Cardiac septum (tissue), 1 donor: ENCODE results near the gene CTNNA3. TPM values are rescaled to one million over a fixed set of nuclear protein-coding genes. Genes with fewer than 3 reads are reported as not detected.
"Not testable (repeated sequence)": the region's sequence is repeated elsewhere in the genome, so short reads cannot be mapped to it uniquely, and the experiment has no call there.

Source experiments
- DNase-seq: peaks from one replicate; pipeline ENCODE4 v3.0.0-alpha.2; 2020; ENCODE audit warnings: low spot score
- intact Hi-C: fragments of 100-400 bp; cut with DNase I; formaldehyde crosslinking; loops from one replicate; pipeline ENCODE4 v1.14.0; 2022
- total RNA-seq: library from RNA; stranded (reverse); fragmentation: NEBNext Ultra II Directional; extraction: Animal tissue kit (Norgen Biotek cat#: 25700); gene quantifications from one replicate; pipeline ENCODE4 v1.2.1, GENCODE V29; 2021
- donor health status: DM: no; HTN: no; CAD: no.

The CTNNA3 gene
- total RNA-seq, 1 donor from 2014 or later = 198 TPM

DNA sequence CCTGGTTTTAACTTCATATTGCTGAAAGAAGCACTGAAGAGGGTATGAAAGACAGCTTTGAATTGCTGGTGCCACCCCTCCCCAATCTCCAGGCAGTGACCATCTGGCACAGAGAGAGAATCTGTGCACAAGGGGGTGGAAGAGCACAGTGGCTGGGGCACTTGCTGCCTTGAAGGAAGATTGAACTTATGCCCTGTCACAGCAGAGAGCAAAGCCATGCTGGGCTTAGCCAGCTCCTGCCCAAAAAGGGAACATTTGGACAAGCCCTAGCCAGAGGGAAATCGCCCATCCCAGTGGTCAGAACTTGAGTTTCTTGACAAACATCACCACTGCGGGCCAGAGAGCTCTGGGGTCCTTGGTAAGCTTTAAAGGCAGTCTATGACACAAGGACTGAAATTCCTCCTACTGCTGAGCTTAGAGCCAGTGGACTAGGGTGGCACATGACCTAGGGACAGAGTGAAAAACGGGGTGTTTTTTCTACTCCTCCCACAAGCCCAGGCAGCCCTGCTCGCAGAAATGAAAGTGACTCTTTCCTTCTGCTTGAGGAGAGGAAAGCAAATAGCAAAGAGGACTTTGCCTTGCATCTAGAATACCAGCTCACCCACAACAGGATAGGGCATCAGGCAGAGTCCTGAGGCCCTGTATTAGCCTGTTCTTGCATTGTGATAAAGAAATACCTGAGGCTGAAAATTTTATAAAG lies 257.2 kb downstream of the CTNNA3 start:
- intact Hi-C loops = no loop called here
- DNase-seq = peak; percentile 75

GRCh38 chr10:67433276-67433675 lies 262.7 kb downstream of the CTNNA3 start:
- no peak for DNase-seq
- intact Hi-C loops = no loop called here

DNA sequence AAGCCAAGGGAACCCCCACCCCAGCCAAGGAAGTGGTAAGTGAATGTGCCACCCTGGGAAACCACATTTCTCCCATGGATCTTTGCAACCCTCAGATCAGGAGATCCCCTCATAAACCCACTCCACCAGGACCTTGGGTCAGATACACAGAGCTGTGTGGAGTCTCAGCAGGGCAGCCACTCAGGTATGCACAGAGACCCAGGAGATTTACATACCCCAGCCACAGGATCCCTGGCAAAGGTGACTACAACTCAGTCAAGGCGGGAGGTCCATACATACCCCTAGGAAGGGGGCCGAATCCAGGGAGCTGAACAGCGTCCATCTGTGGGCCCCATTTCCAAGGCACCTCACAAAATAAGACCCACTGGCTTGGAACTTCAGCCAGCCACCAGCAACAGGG lies 293.4 kb downstream of the CTNNA3 start:
- DNase-seq = no peak
- intact Hi-C loops = no loop called here

DNA sequence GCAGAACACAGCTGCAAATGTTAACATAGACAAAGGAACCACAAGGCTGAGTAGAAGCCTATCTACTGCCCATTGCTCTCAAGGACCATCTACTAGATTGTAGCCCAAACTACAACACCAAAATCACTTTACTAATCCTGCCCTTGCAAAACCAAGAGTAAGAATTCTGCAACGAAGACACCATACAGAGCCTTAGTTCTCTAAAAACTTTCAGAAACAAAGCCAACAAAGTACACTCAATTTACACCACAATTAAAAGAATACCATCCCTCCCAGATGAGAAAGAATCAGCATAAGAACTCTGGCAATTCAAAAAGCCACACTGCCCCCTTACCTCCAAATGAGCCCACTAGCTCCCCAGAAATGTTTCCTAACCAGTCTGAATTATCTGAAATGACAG lies 294.3 kb downstream of the CTNNA3 start:
- intact Hi-C loops = no loop called here
- no peak for DNase-seq

- intact Hi-C loops, DNase-seq: not testable (repeated sequence)
Observed at GRCh38 chr10:67386841-67387533, 309.0 kb downstream of the CTNNA3 start.

GRCh38 chr10:67386260-67386659 lies 309.7 kb downstream of the CTNNA3 start:
- intact Hi-C loops = no loop called here

DNA sequence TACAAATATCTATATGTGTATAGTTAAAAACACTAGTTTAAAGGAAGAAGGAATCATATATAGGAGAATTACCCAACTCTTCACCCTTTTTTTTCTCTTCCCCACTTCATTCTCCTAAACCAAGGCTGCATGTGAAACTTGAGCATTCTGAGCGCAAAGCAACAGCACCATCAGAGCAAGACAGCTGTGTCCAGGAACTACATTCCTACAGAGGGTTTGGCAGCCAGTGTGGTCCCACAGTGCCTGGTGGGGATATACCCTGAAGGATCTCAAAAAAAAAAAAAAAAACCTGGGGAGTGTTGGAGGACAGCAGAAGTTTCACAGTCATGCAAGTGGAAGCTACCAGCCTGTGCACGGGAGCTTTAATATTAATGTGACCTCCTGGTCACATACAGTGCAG lies 310.4 kb downstream of the CTNNA3 start:
- DNase-seq = no peak
- intact Hi-C loops = no loop called here

More at GRCh38 chr10:67386260-67386659, 309.7 kb downstream of the CTNNA3 start:
- no peak for DNase-seq

DNA sequence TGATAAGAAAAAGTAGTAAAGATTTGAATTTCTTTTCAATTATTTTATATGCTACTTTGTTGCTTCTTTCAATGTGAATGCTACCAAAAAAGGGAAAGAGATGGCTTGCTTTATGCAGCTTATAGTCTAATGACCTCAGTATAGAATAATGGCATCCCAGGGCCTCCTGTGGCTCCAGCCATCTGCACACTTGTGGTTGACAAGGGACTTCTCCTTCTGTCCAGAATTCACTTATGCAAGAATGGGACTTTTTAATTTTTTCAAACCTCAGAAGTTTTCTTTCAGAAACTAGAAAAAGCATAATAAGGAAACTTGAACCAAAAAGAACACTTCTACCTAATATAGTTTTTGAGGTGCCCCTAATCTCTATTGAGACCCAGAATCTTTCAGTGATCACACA lies 310.9 kb downstream of the CTNNA3 start:
- DNase-seq = no peak
- intact Hi-C loops = no loop called here

GRCh38 chr10:67331121-67331910 lies 364.7 kb downstream of the CTNNA3 start:
- intact Hi-C loops = no loop called here
- no peak for DNase-seq

- intact Hi-C loops = no loop called here
- no peak for DNase-seq
Observed at GRCh38 chr10:67327626-67328535, 368.1 kb downstream of the CTNNA3 start.

GRCh38 chr10:67319976-67320375 lies 376.0 kb downstream of the CTNNA3 start:
- intact Hi-C loops = no loop called here
- no peak for DNase-seq

- intact Hi-C loops = no loop called here
Observed at GRCh38 chr10:67308912-67309311, 387.1 kb downstream of the CTNNA3 start.

DNA sequence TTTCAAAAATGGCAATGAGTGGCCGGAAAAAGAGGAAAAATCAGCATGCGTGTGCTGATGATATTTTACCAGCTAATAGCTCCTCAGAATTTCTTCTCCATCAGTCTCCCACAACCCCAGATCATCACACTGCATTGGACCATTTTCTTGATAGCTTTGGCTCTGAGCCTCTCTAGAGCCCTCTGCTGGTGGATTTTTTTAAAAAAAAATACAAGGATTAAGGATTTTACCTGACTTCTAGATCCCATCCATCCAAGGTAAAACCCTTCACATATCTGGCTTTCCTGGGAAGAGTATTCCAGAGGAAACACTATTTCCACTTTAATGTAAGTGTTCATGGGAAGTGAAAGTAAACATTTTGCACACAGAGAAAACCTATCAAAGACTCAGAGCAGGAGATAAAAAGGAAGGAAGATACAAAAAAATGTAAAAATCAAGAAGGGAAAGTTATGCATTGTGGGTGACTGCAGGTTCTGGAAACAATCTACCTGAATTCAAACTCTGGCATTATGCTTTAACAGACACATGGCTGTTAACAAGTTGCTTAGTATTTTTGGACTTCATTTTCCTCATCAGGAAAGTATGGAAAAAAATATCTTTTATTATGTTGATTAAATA lies 389.3 kb downstream of the CTNNA3 start:
- no peak for DNase-seq
- intact Hi-C loops = no loop called here

More at GRCh38 chr10:67308912-67309311, 387.1 kb downstream of the CTNNA3 start:
- DNase-seq = no peak

- DNase-seq = no peak
- intact Hi-C loops = no loop called here
Observed at GRCh38 chr10:67302701-67303100, 393.3 kb downstream of the CTNNA3 start.

GRCh38 chr10:67299761-67300160 lies 396.2 kb downstream of the CTNNA3 start:
- DNase-seq = no peak
- intact Hi-C loops = no loop called here

DNA sequence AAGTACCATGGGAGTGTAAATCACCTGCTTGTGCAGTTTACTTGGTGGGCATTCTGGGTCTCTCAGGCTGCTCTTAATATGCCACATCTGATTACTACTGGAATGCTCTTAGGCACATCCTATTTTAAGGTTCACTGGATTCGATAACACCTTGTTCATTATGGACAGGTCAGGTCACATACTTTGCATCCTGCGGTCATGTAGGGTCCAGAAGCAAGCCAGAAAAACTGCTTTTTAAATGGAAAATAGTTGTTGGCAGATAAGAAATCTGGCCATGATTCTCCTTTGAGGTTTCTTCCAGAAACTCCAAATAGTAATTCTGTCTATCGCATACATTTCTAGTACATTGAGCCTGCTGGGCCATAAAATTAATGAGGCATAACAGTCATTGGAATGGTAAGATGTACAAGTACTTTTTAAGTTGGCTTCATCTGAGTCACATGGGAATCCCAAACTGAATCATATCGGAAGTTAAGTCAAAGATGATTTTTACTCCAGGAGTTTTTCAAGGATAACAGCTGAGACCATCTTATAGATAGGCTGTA lies 398.3 kb downstream of the CTNNA3 start:
- no peak for DNase-seq
- intact Hi-C loops = no loop called here

DNA sequence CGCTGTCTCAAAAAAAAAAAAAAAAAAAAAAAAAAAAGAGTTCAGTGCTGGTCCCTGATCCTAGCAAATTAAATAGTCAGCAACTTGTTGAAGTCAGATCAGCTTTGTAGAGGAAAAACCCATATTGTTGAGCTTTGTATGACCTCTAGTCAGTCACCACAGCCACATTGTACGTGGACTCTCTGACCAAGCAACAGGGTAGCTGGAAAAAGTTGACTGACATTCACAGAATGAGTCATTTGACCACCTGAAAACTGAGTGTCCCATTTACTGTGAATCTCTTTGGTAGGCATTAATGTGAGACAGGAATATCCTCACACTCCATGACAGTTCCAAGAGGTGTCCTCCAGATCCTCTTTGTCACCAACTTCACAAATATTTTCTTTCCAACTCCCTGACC lies 399.1 kb downstream of the CTNNA3 start:
- intact Hi-C loops = no loop called here
- DNase-seq = no peak

- intact Hi-C loops = no loop called here
- no peak for DNase-seq
Observed at GRCh38 chr10:67288688-67289410, 407.1 kb downstream of the CTNNA3 start.
